Thyroid gland (tissue), 4 donors: ENCODE results near the gene LAMA2.

ENCODE experiments used
- POLR2A ChIP-seq, 2 donors: fragments of 450-650 bp; IDR thresholded peaks; one replicate each; pipeline ENCODE4 v1.6.1; 2017; ENCODE audit warnings: antibody characterized with exemption in 2 of 2, mild to moderate bottlenecking in 2 of 2, moderate library complexity in 1 of 2
- TF ChIP-seq, protein P1 (sequence below), 6 experiments: fragments of 200-600 bp in 3 of 6; fragments of 450-650 bp in 3 of 6; sonication (generic) in 3 of 6; IDR thresholded peaks; one replicate each; pipeline ENCODE4 v1.5.1; 2016 to 2019; ENCODE audit warnings: antibody characterized with exemption in 6 of 6, mild to moderate bottlenecking in 2 of 6, inconsistent platforms in 1 of 6, moderate library complexity in 1 of 6

DNA sequence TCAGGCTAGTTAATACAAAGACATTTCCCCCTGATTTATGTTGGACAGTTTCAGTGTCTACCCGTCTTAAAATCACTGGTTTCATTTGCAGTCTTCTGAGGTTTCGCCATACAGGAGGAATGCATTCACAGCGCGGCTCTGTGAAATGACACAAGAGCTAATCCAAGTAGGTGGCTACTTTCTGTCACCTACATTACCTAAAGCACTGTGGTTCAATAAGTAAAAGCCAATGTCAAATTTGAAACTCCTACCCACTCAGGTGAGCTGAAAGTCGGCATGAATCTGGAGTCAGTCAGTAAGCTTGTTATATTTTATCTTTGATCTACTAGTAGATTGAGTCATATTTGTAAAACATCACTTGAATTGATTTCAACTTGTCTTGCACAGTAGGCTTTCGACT, 370.8 kb downstream of the LAMA2 start:
- TF ChIP-seq, protein P1, sequence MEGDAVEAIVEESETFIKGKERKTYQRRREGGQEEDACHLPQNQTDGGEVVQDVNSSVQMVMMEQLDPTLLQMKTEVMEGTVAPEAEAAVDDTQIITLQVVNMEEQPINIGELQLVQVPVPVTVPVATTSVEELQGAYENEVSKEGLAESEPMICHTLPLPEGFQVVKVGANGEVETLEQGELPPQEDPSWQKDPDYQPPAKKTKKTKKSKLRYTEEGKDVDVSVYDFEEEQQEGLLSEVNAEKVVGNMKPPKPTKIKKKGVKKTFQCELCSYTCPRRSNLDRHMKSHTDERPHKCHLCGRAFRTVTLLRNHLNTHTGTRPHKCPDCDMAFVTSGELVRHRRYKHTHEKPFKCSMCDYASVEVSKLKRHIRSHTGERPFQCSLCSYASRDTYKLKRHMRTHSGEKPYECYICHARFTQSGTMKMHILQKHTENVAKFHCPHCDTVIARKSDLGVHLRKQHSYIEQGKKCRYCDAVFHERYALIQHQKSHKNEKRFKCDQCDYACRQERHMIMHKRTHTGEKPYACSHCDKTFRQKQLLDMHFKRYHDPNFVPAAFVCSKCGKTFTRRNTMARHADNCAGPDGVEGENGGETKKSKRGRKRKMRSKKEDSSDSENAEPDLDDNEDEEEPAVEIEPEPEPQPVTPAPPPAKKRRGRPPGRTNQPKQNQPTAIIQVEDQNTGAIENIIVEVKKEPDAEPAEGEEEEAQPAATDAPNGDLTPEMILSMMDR (IDR thresholded peaks at IDR 0.05): no peak
- TF ChIP-seq POLR2A (IDR thresholded peaks at IDR 0.05): no peak
